NCI-H146 treated with DMSO at 0.1 percent for 48 hours (cell line): ENCODE data around the gene CASZ1.

Source experiments
- DNase-seq: peaks from one replicate; lab custom pipeline; 2025; ENCODE audit not compliant: unreplicated experiment; lab: John Stamatoyannopoulos, UW

Gene CASZ1

DNA sequence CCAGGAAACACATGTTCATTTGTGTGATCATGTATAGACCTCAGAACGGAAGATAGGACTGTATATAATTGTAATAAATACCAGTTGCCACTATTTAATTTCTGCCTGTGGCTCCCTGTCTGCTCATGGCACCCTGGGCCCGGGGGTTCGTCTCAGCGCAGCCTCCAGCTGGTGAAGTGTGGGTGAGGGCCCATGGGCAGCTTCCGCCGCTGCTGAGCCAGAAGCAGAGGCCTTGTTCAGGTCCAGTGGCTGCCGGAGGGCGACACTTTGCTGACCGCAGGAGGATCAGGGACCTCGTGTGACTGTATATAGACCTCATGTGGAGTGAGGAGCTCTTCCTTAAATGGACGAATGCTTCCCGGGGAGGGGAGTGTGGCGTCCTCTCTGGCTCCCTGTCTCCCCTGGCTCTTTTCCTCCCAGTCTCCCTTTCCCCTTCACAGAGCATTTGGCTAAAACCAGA is 165.8 kb downstream of the CASZ1 start:
- no peak for DNase-seq

DNA sequence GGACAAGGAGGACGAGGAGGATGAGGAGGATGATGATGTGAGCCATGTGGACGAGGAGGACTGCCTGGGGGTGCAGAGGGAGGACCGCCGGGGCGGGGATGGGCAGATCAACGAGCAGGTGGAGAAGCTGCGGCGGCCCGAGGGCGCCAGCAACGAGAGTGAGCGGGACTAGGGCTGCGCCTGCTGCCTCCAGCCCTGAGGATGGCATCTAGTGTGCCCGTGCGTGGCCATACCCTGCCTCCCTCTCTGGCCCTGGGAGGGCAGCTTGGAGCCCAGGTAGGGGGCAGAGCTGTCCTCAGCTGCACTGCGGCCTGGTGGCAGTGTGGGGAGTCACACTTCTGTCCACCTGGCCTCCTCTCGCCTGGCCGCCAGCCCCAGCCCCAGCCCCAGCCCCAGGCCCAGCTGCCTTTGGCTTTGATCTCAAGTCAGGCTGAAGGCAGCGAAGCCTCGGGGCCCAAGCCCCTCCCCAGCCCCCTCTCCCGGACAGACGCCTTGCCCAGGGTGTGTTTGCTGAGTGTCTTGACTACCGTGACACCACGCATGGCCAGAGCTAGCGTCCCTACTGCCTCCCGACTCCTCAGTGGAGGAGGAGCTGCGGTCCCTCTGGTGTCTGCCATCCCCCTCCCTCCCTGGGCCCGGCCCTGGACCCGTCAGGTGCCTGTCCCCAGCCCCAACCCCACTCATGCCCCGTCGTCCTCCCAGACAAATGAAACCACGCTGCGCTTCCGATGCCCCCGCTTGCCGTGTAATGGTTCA is 166.5 kb downstream of the CASZ1 start:
- no peak for DNase-seq

DNA sequence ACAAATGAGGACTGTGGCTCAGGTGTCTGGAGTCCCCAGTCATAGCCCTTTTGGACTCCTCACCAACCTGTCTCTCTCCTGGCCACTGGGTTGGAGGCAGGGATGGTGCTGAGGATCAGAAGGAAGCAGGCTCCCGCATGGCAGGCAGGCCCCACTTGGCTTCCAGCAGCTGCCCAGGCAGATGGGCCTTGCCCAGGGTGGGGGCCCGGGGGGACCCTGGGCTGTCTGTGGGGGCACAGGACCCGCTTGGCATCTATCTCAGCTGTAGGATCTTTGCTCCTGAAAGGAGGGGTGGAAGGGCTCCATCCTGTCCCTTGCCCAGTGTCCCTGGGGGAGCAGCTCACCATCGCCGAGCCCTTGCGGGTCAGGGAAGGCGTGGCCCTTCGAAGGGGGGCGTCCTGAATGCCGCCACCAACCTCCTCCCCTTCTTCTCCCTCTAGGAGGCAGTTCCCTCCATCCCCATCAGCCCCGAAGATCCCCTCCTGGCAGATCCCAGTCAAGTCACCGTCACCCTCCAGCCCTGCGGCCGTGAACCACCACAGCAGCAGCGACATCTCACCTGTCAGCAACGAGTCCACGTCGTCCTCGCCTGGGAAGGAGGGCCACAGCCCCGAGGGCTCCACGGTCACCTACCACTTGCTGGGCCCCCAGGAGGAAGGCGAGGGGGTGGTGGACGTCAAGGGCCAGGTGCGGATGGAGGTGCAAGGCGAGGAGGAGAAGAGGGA is 167.2 kb downstream of the CASZ1 start:
- no peak for DNase-seq

DNA sequence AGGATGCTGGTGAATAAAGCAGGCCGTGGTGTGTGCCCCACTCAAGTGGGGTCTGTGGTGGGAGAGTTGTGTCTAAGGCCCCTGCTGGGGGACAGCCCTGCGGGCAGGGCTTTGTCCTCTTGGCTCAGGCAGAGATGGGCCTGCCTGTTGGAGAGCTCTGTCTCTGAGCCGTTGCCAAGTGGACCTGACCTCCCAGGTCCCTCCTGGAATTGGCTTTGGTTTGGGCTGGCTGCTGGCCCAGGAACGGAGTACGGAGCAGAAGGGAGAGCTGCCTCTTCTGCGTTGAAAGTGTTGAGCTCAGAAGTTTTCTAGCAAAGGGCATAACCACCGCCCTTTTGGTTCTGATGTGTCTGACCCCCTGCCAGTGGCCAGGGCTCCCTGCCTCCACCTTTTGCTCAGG is 167.8 kb downstream of the CASZ1 start:
- no peak for DNase-seq

DNA sequence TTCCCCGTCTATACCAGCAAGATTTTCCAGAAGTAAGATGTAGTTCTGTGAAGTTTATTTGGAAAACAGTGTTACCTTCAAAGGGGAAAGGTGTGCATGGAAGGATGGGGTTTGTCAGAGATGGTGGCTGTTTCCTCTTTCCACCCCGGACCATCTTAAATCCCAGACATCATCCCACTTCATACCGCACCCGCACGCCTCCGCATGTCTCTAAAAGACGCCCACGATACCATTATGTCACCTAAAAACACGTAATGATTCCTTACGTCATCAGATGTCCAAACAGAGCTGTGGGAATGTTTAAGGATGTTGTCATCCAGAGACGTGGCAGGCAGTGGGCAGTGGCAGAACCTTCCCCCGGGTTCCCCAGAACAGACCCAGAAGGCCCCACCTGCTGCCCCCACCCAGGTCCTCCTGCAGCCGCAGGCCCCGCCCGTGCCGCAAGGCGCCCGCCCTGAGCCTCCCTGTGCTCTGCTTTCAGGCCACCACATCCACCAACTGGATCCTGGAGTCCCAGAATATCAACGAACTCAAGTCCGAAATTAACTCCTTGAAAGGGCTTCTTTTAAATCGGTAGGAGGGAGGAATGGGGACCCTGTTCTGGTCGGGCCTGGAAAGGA is 169.5 kb downstream of the CASZ1 start:
- DNase-seq, result no peak

DNA sequence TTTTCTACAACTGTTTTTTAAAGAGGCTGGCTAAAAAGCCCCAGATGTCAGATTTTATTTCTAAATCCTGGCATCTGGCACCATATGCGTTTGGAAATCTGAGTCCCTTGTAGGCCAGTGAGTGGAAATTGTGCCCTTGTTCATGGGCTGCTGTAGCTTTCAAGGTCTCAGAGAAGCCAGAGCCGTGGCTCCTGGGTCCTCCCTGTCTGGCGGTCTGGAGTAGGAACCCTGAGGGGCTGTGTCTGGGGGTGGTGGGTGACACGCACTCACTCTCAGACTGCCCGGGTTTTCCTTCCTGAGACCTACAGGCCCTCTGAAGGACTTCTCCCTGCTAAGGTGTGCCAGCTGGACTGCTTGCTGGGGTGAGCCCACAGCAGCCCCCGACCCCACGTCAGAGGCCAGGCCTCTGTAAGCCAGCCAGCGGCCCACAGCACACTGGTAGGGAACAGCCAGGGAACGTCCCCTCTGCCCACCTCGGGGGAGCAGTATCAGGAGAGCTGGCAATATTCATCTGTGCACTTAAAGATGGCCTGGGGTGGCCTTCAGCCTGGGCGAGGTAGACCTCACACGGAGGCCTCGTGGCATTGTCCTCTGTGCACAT is 170.2 kb downstream of the CASZ1 start:
- DNase-seq, result no peak

DNA sequence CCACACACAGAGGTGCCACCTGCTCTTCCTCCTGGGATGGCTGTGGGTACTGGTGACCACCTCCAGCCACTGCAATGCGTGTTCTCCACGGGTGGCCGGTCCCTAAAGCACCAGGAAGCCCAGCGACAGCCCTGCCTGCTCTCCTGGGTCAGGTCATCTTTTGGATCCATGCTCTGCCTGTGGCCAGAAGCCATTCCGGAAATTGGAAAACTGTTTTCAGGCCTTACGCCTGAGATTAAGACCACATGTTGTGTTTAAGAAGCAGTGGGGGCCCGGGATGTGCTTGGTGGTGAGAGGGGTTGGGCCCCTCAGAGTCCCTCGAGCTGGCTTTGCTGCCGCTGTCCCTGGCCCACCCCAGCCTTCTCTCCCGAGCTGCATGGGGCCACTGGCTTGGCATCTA is 170.9 kb downstream of the CASZ1 start:
- DNase-seq, result no peak

DNA sequence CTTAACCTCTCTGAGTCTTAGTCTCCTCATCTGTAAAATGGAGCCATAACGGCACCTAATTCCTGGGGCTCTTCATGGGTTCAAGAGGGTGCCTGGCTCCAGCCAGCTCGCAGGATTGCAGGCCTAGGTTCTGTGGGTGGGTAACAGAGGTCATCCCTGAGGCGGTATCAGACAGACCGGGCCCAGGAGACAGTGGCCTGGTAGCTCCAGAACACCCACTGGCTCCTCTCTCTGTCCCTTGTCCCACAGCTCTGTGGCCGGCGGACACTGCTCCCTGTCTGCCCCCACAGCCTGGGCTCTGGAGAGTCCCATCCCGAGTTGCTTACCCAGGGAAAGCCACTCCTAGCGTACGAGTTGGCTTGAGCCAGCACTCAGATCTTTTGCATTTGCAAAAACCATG is 171.4 kb downstream of the CASZ1 start:
- no peak for DNase-seq

DNA sequence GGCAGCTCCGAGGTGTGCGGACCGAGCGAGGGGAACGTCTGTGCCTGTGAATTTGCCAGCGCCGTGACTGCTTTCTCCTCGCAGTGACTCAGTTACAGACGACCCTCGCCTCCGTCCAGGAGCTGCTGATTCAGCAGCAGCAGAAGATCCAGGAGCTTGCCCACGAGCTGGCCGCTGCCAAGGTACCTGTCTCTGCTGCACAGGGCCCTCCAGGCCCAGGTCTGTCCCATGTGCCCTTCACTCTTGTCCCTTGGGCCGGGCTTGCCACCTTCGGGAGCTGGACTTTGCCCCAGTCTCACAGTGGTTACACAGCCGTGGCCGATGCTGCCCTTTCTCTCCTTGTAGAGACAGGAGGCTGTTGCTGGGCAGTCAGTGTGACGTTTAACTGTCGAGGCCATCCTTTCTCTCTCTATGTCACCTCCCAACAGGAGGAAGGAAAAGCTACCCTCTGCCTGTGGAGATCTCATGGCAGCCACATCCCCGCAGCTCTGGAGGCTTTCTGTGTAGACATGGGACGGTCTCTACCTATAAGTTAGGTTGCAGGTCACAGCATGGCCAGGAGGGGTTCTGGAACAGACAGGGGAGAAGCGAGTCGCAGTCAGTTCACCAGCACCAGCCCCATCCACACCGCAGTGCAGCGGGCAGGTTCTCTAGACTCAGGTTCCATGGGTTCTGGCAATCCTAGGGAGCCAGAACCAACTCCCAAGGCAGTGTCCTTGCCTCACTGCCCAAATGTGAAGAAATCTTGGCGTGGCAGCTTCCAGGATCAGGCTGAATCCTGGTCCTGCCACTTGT is 172.0 kb downstream of the CASZ1 start:
- DNase-seq, result no peak

DNA sequence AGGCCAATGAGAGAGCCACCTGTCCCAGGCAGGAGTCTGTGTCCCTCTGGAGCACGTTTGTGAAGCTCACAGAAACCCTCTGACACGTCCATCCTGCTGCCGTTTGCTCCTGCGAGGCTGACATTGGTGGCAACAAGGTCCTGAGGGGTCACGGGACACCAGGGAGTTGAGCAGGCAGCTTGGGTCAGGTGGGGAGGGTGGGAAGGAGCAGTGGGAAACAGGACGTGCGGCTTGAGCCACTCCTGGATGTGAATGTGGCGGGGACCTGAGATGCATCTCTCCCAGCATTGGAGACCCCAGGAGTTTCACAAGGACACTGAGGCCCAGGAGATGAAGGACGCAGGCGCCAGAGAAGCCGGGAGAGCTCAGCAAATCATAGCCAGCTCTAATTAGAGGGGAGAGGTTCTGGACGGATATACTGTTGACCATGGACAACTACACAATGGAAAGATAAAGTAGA is 172.7 kb downstream of the CASZ1 start:
- no peak for DNase-seq

DNA sequence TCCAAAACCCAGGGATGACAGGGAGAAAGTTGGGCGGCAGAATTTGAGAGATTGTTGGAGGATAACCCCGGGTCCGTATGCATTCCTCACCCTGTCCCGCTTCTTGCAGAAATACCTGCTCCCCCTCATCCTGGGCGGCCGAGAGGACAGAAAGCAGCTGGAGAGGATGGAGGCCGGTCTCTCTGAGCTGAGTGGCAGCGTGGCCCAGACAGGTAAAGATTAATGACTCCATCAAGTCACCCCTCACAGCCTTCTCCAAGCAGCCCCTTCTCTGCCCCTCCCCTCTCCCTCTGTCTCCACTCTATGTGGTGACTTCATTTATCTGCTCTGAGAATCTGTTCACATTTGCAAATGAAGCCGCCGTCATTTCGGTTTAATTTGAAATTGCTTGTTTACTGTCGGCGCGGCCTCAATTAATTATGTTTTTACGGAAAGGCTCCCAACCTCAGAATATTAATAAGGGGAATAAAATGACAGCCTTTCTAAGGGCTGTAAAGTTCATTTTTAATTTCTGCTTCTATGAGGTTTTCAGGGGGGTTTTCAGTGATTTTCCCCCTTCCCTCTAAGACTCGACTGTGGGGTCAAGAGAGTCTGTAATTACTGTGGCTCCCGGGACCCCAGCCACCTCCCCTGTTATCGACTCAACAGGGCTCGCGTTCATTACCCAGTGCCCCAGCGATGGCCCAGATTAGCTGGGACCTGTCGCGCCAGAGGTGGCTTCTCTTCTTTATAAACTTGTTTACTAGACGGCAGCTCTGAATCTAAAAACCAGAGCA is 173.3 kb downstream of the CASZ1 start:
- DNase-seq, result no peak

DNA sequence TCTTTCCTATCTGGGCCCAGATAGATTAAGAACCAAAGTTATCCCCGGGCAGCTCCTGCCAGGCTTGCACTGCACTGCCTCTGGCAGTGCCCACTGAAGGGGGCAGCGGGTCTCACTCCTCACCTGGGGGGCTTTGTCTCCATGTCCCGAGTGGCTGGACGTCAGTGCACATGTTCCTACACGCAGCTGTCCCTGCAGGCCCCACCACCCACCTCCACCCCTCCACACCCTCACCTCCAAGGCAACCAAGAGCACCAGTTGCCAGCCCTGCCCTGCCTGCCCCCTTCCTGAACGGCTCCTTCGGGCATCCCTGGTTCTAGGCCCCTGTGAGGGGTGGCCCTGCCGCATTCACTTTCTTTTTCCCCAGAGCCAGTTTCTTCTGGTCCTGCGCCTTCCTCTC is 174.5 kb downstream of the CASZ1 start:
- DNase-seq, result no peak

DNA sequence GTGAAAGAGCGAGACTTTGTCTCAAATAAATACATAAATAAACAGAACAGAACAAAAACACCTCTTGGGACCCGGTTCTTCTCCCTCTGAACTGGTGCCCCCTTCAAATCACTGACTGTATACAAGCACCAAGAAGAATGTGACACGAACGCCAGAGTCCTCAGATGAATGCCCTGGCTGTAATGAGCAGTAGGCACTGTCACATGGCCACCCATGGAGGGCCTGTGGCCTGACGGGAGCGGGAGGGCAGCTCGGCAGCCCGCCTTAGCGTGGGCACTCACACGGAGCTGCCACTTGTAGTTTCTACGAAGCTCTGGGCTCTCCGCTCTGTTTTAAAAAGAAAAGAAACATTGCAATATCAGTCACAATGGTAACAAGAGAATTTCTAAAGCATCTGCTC is 175.7 kb downstream of the CASZ1 start:
- no peak for DNase-seq

DNA sequence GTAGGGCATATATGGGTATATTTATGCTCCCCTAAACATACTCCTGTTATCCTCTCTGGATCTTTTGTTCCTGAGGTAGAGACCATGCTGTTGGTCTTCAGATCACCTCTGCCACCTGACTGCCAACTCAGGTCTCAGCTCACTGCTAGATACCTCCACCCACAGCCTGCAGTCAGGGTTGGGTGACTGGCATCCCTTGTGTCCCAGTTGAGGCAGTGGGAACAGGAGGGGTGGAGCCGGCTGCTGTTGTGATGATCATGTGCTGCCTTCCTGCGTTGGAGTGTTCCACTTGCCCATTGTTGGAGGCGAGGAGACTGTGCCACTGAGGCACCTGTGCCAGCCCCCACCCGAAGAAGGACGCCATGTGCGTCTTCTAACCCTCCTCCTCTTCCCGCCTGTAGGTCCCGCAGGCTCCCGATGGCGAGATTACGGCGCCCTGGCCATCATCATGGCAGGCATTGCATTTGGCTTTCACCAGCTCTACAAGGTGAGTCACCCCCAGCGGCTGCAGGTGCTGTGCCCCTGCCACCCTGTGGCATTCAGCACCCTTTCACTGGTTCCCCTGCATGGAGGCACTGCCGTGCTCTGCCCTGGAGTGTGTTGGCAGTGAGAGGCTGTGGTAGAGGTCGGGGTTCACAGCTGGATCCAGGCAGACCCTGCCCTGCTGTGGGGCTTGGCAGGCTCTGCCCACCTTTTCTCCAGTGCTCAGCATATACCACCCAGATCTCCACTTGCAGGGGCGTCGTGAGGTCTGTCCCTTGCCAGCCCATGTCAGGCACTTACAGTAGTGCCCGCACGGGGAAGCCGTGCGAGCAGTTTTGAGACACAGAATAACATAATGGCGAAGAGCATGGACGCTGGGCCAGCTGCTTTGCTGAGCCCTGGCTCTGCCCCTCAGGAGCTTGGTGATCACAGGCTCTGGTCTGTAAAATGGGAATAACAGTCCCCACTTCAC is 178.2 kb downstream of the CASZ1 start:
- no peak for DNase-seq

DNA sequence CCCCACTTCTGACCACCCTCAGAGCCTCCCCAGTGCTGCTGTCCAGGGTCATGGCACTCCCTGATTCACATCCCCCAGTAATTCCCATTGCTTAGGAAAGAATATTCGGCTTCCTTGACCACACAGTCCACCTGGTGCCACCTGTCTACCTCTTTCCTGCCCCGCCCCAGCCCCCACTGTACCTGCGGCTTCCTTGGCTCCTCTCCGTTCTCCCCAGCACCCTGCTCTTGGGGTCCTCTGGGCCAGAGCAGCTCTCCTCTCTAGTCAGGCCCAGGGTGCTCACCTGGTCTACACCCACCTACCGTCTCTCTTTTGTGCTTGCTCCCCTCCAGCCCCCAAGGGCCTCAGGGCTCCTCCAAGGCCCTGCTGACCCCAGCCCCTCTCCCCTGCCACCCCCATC is 179.1 kb downstream of the CASZ1 start:
- DNase-seq, result no peak

DNA sequence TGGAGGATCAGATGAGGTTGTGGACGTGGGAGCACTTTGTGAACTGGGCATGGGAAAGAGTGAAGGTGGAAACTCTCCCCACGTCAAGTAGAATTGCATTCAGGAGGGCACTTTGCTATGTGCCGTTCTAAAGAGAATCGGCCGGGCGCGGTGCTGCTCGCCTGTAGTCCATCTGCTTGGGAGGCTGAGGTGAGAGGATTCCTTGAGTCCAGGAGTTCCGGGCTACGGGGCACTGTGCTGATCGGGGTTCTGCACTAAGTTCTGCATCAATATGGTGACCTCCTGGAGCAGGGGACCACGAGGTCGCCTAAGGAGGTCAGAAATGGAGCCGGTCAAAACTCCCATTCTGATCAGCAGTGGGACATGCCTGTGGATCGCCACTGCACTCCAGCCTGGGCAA is 179.8 kb downstream of the CASZ1 start:
- no peak for DNase-seq

DNA sequence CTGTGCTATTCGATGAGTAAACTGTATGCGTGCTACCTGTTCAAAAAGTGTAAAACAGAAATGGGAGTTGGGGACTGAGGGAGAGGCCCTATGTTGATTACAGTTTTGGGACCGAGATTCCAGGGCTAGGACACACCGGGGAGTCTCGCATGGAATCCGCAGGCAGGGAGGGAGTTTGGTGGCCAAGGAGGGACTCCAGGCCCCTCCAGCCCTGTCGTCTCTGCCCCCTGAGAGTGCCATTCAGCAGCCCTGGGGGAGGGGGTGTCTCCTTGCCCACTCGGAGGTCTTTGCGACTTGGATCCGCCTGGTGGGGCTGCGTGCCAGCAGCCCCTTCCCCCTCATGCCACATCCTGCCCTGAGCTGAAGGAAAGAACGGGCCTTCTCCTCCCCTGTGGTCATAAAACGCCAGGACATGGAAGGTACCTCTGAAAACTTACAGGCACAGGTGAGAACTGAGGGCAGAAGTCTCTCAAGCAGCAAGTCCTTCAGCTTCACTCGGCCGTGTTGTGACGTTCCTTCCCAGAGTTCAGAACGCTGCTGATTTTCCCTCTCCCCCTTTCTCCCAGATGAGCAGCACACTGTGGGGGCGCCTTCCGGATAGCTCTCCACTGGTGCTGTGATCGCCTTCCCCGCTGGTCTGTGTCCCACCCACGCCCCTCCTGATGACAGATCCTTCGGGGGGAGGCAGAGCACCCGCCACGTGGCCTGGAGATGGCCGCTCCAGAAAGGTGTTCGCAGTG is 180.3 kb downstream of the CASZ1 start:
- DNase-seq, result no peak

DNA sequence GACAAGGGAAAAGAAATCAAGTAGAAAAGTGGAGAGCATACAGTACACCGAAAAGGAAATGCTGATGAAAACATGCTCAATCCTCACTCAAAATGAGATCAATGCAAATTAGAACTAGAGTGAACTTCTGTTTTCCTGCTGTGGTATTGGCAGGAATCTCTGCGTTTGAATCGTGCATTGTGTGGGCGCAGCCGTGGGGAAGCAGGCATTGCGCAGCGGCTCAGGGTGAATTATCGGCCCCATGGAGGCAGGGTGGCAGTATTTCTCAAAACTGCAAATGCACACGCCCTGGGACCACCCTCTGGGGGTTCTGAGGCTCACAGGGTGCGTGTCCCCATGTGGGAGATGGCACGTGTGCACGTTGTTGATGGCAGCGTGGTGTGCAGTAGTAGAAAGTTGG is 181.1 kb downstream of the CASZ1 start:
- DNase-seq, result no peak
